Stomach smooth muscle (tissue), 2 donors: ENCODE measurements around the gene HIBCH.

ENCODE experiments used
- H3K27ac ChIP-seq: one replicate; pipeline ENCODE4 v1.7.0; 2013; ENCODE audit warnings: mild to moderate bottlenecking, low read length, inconsistent platforms
- H3K27me3 ChIP-seq, 2 donors: one replicate each; pipeline ENCODE4 v1.7.0; 2013; ENCODE audit warnings: low read length in 2 of 2; ENCODE audit not compliant: insufficient read depth in 2 of 2, control insufficient read depth in 1 of 2
- H3K36me3 ChIP-seq, 2 donors: one replicate each; pipeline ENCODE4 v1.7.0; 2013; ENCODE audit warnings: low read length in 2 of 2; ENCODE audit not compliant: control insufficient read depth in 2 of 2, insufficient read depth in 2 of 2
- H3K4me1 ChIP-seq: one replicate; pipeline ENCODE4 v1.7.0; 2013; ENCODE audit warnings: low read length; ENCODE audit not compliant: control insufficient read depth, insufficient read depth
- H3K4me3 ChIP-seq, 2 donors: one replicate each; pipeline ENCODE4 v1.7.0; 2013; ENCODE audit warnings: low read length in 2 of 2
- H3K9ac ChIP-seq, 2 donors: one replicate each; pipeline ENCODE4 v1.7.0; 2013; ENCODE audit warnings: low read length in 2 of 2, mild to moderate bottlenecking in 1 of 2
- H3K9me3 ChIP-seq, 2 donors: one replicate each; pipeline ENCODE4 v1.7.0; 2013; ENCODE audit warnings: low read length in 2 of 2; ENCODE audit not compliant: control insufficient read depth in 2 of 2
- donor health status: healthy.
- donor health status: Pancreatic carcinoma.

HIBCH gene

GRCh38 chr2:190213441-190214335, 105.9 kb downstream of the HIBCH start:
- no peaks in the 10 kb centered on the region for H3K9me3 ChIP-seq
- no peaks in the 10 kb centered on the region for H3K4me1 ChIP-seq
- no peak overlapping the region for H3K27ac ChIP-seq
- no peaks in the 10 kb centered on the region for H3K27me3 ChIP-seq
- peaks cover 0 to 2% of the 10 kb centered on the region in 2 donors for H3K36me3 ChIP-seq
- H3K4me3 ChIP-seq: no peak overlapping the region
- H3K9ac ChIP-seq: no peak overlapping the region

DNA sequence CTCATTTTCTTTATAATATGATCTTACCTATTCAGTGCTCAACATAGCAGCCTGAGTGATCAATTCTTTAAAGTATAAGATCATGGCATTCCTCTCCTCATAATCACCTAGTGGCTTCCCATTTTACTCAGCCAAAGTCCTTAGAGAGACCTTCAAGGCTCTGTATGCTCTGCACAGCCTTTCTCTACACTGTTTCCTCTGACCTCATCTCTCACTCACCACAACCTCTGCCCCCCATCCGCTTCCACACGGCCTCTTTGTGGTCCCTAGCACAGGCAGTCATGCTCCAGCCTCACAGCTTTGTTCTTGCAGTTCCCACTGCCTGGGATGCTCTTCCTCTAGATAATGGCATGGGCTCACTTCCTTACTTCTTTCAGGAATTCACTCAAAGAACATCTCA, 109.2 kb downstream of the HIBCH start:
- no peak overlapping the region for H3K4me3 ChIP-seq
- H3K27ac ChIP-seq: no peak overlapping the region
- H3K36me3 ChIP-seq: no peaks in the 10 kb centered on the region
- H3K9me3 ChIP-seq: no peaks in the 10 kb centered on the region
- H3K27me3 ChIP-seq: no peaks in the 10 kb centered on the region
- no peaks in the 10 kb centered on the region for H3K4me1 ChIP-seq
- no peak overlapping the region for H3K9ac ChIP-seq

DNA sequence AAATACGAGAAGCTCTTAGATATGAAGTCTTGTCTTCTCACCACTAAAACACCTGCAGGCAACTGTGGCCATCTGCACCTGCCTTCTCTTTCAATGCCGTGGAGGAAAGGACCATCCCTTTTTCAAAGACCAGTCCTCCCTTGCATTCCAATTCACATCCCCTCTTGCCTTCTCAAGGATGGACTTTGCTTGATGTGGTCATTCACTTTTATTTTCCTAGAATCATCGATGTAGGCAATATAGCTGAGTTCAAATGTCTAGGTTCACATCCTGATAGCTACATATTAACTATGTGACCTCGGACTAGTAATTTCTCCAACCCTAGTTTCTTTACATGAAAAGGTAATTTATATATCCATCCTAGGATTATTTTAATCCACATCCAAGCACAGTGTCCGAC, 110.1 kb downstream of the HIBCH start:
- Histone ChIP-seq H3K4me3 (no peak overlapping the region), H3K36me3 (no peaks in the 10 kb centered on the region), H3K9me3 (no peaks in the 10 kb centered on the region), H3K27me3 (no peaks in the 10 kb centered on the region), H3K9ac (no peak overlapping the region), H3K4me1 (no peaks in the 10 kb centered on the region), H3K27ac (no peak overlapping the region)

GRCh38 chr2:190207930-190208329, 111.7 kb downstream of the HIBCH start:
- H3K36me3 ChIP-seq: no peaks in the 10 kb centered on the region
- no peak overlapping the region for H3K4me3 ChIP-seq
- no peaks in the 10 kb centered on the region for H3K9me3 ChIP-seq
- no peaks in the 10 kb centered on the region for H3K4me1 ChIP-seq
- H3K27me3 ChIP-seq: no peaks in the 10 kb centered on the region
- H3K9ac ChIP-seq: no peak overlapping the region
- H3K27ac ChIP-seq: no peak overlapping the region

DNA sequence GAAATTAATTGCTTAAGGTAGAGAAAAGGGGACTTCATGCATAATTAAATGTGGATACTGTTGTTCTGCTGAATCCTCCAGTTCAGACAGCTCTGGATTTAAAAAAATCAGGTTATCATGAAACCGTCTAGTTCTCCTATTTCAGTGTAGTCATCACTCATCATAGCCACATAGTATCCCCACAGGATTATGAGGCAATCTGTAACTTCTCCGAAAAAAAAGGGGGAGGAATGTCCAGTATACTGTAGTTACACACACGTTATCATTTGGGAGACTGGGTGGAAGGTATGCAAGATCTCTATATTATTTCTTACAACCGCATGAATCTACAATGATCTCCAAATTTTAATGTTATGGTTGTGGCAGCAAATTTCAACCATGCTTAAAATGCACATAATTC, 114.0 kb downstream of the HIBCH start:
- Histone ChIP-seq H3K36me3 (peaks cover 0 to 2% of the 10 kb centered on the region in 2 donors), H3K27ac (no peak overlapping the region), H3K9ac (no peak overlapping the region), H3K4me1 (no peaks in the 10 kb centered on the region), H3K4me3 (no peak overlapping the region), H3K9me3 (no peaks in the 10 kb centered on the region), H3K27me3 (no peaks in the 10 kb centered on the region)

GRCh38 chr2:190202604-190203003, 117.0 kb downstream of the HIBCH start:
- H3K9ac ChIP-seq: no peak overlapping the region
- H3K36me3 ChIP-seq: peaks cover 6% of the 10 kb centered on the region in 2 donors
- no peaks in the 10 kb centered on the region for H3K9me3 ChIP-seq
- no peaks in the 10 kb centered on the region for H3K27me3 ChIP-seq
- H3K4me3 ChIP-seq: no peak overlapping the region
- H3K27ac ChIP-seq: no peak overlapping the region
- no peaks in the 10 kb centered on the region for H3K4me1 ChIP-seq

- Histone ChIP-seq H3K36me3 (peaks cover 6% of the 10 kb centered on the region in 2 donors), H3K9ac (no peak overlapping the region), H3K4me3 (no peak overlapping the region), H3K9me3 (no peaks in the 10 kb centered on the region), H3K4me1 (no peaks in the 10 kb centered on the region), H3K27ac (no peak overlapping the region), H3K27me3 (no peaks in the 10 kb centered on the region)
Measured at GRCh38 chr2:190202018-190202417, 117.6 kb downstream of the HIBCH start.

GRCh38 chr2:190200603-190201002, 119.0 kb downstream of the HIBCH start:
- no peaks in the 10 kb centered on the region for H3K4me1 ChIP-seq

GRCh38 chr2:190199530-190199929, 120.1 kb downstream of the HIBCH start:
- peaks cover 6% of the 10 kb centered on the region in 2 donors for H3K36me3 ChIP-seq
- H3K9ac ChIP-seq: no peak overlapping the region

More at GRCh38 chr2:190200603-190201002, 119.0 kb downstream of the HIBCH start:
- Histone ChIP-seq H3K27ac (no peak overlapping the region), H3K27me3 (no peaks in the 10 kb centered on the region), H3K9ac (no peak overlapping the region), H3K4me3 (no peak overlapping the region), H3K36me3 (peaks cover 6% of the 10 kb centered on the region in 2 donors), H3K9me3 (no peaks in the 10 kb centered on the region)

GRCh38 chr2:190199109-190199508, 120.5 kb downstream of the HIBCH start:
- no peaks in the 10 kb centered on the region for H3K4me1 ChIP-seq
- no peak overlapping the region for H3K27ac ChIP-seq
- H3K4me3 ChIP-seq: no peak overlapping the region
- peaks cover 6% of the 10 kb centered on the region in 2 donors for H3K36me3 ChIP-seq
- H3K9me3 ChIP-seq: no peaks in the 10 kb centered on the region
- no peak overlapping the region for H3K9ac ChIP-seq
- H3K27me3 ChIP-seq: no peaks in the 10 kb centered on the region

More at GRCh38 chr2:190199530-190199929, 120.1 kb downstream of the HIBCH start:
- H3K27me3 ChIP-seq: no peaks in the 10 kb centered on the region
- no peaks in the 10 kb centered on the region for H3K4me1 ChIP-seq
- no peaks in the 10 kb centered on the region for H3K9me3 ChIP-seq
- no peak overlapping the region for H3K27ac ChIP-seq
- H3K4me3 ChIP-seq: no peak overlapping the region

GRCh38 chr2:190197143-190197720, 122.4 kb downstream of the HIBCH start:
- no peak overlapping the region for H3K4me3 ChIP-seq

More at GRCh38 chr2:190197143-190197720, 122.4 kb downstream of the HIBCH start:
- Histone ChIP-seq H3K27ac (no peak overlapping the region), H3K9ac (no peak overlapping the region), H3K36me3 (peaks cover 4 to 6% of the 10 kb centered on the region in 2 donors), H3K27me3 (no peaks in the 10 kb centered on the region), H3K9me3 (no peaks in the 10 kb centered on the region), H3K4me1 (no peaks in the 10 kb centered on the region)
